Activated naive CD4-positive, alpha-beta T cell (primary cell): ENCODE results near the gene TMPRSS7.

Experiments used
- DNase-seq, 4 experiments: peaks; one replicate each; lab custom pipeline; 2025; lab: John Stamatoyannopoulos, UW

Gene TMPRSS7

GRCh38 chr3:112034436-112034835 lies at the start of gene TMPRSS7:
TMPRSS7 (plus strand) TSS chr3:112034736; CDS start chr3:112034846, 110 bp downstream.
- no peak for DNase-seq

- DNase-seq = no peak
Measured at GRCh38 chr3:111986800-111987199, 47.7 kb upstream of the TMPRSS7 start.

GRCh38 chr3:111989061-111989678 lies 45.4 kb upstream of the TMPRSS7 start:
- no peak for DNase-seq

- no peak for DNase-seq
Measured at GRCh38 chr3:111993038-111993437, 41.5 kb upstream of the TMPRSS7 start.

- no peak for DNase-seq
Measured at GRCh38 chr3:111998636-111999483, 35.7 kb upstream of the TMPRSS7 start, which contains the start of gene TAGLN3. TAGLN3 (plus strand) TSS chr3:111998922; CDS start chr3:111999423, 501 bp downstream.

GRCh38 chr3:111999484-112000324 lies 34.8 kb upstream of the TMPRSS7 start:
- no peak for DNase-seq

- no peak for DNase-seq
Measured at GRCh38 chr3:112000367-112000771, 34.2 kb upstream of the TMPRSS7 start.

- DNase-seq = no peak
Measured at GRCh38 chr3:112000966-112001365, 33.6 kb upstream of the TMPRSS7 start.

- DNase-seq = no peak
Measured at GRCh38 chr3:112001526-112001925, 33.0 kb upstream of the TMPRSS7 start.

- DNase-seq = peak in 1 of 4 experiments; percentile 4
Measured at GRCh38 chr3:112002096-112002971, 32.2 kb upstream of the TMPRSS7 start.

GRCh38 chr3:112003321-112004080 lies 31.0 kb upstream of the TMPRSS7 start:
- no peak for DNase-seq

GRCh38 chr3:112004187-112004586 lies 30.3 kb upstream of the TMPRSS7 start:
- DNase-seq = no peak

GRCh38 chr3:112004669-112005068 lies 29.9 kb upstream of the TMPRSS7 start:
- no peak for DNase-seq

- no peak for DNase-seq
Measured at GRCh38 chr3:112005091-112005672, 29.4 kb upstream of the TMPRSS7 start.

- DNase-seq = no peak
Measured at GRCh38 chr3:112007633-112008032, 26.9 kb upstream of the TMPRSS7 start.

- no peak for DNase-seq
Measured at GRCh38 chr3:112009670-112010069, 24.9 kb upstream of the TMPRSS7 start.

GRCh38 chr3:112010636-112011035 lies 23.9 kb upstream of the TMPRSS7 start:
- no peak for DNase-seq

GRCh38 chr3:112011376-112011940 lies 23.1 kb upstream of the TMPRSS7 start:
- DNase-seq = no peak

GRCh38 chr3:112012205-112012992 lies 22.1 kb upstream of the TMPRSS7 start:
- no peak for DNase-seq
